ENCODE data around the gene PSAP. TPM values are rescaled to one million over a fixed set of nuclear protein-coding genes. Genes with fewer than 3 reads are reported as not detected.
"Not testable (repeated sequence)": the region's sequence is repeated elsewhere in the genome, so short reads cannot be mapped to it uniquely, and the experiment has no call there.

Gene PSAP
- polyA plus RNA-seq, 2 of the 4 experiments (the other 2 are of a cell fraction), result 690 to 1,519 TPM

- ATAC-seq, result no peak
- TF ChIP-seq NR3C1 (IDR thresholded peaks at IDR 0.05), result no peak
- no peak for TF ChIP-seq HOXB13 (CRISPR knock-in tag; IDR thresholded peaks at IDR 0.05; ENCODE audit: low read depth)
- no peak for TF ChIP-seq SMC3 (IDR thresholded peaks at IDR 0.05)
- no peak for TF ChIP-seq MAZ (IDR thresholded peaks at IDR 0.05; ENCODE audit: borderline replicate concordance, low read depth, low read length)
- TF ChIP-seq PHF8 (IDR thresholded peaks at IDR 0.05; ENCODE audit: borderline replicate concordance, low read depth), result no peak
- TF ChIP-seq ATOH8 (CRISPR knock-in tag; IDR thresholded peaks at IDR 0.05; ENCODE audit: low read depth), result no peak
- no peak for TF ChIP-seq POLR2A (IDR thresholded peaks at IDR 0.05; ENCODE audit: low read length)
- TF ChIP-seq FOXS1 (CRISPR knock-in tag; IDR thresholded peaks at IDR 0.05), result no peak
- TF ChIP-seq EHMT2 (IDR thresholded peaks at IDR 0.05; ENCODE audit: low read depth), result no peak
- TF ChIP-seq E2F6 (IDR thresholded peaks at IDR 0.05; ENCODE audit: borderline replicate concordance, low read depth), result no peak
- no peak for TF ChIP-seq HOXB5 (CRISPR knock-in tag; IDR thresholded peaks at IDR 0.05)
- no peak for TF ChIP-seq GATA3 (IDR thresholded peaks at IDR 0.05; ENCODE audit: borderline replicate concordance)
- no peak for TF ChIP-seq EHF (CRISPR knock-in tag; IDR thresholded peaks at IDR 0.05)
- TF ChIP-seq CEBPB (IDR thresholded peaks at IDR 0.05), result no peak
- no peak for TF ChIP-seq REST (IDR thresholded peaks at IDR 0.05)
- no peak for TF ChIP-seq CBX8 (IDR thresholded peaks at IDR 0.05)
- no peak for TF ChIP-seq ELK1 (IDR thresholded peaks at IDR 0.05; ENCODE audit: low read depth, low read length)
- TF ChIP-seq KDM1A (IDR thresholded peaks at IDR 0.05; ENCODE audit: low read depth), result no peak
- no peak for TF ChIP-seq ZC3H11A (IDR thresholded peaks at IDR 0.05)
- no peak for TF ChIP-seq HOXA7 (CRISPR knock-in tag; IDR thresholded peaks at IDR 0.05)
- ChIA-PET POLR2A (interaction anchor here (1.2 kb wide), 1 partner anchor 69 kb away, joined by 3 read pairs; no protein-coding TSS in a partner anchor), CTCF (interaction anchor here (0.8 to 10.1 kb wide), 11 partner anchors 12 to 517 kb away, joined by 3 to 217 read pairs (median 3); no protein-coding TSS in a partner anchor)
- Histone ChIP-seq H3K4me2 (no peak overlapping the region), H3K27ac (peak overlapping the region in 1 of 2 experiments; percentile 50; a peak in 2 of 6 replicates), H3K4me1 (no peaks in the 10 kb centered on the region), H3K9me3 (no peaks in the 10 kb centered on the region; the same call in 2 of the 3 replicates), H3K4me3 (no peak overlapping the region)
- DNase-seq (ENCODE audit: low read depth in 1 of 2, low spot score in 1 of 2), result no peak
- WGBS (ENCODE audit: missing lambda C conversion rate), result 82% methylated on average over 3 of the region's 3 CpGs
- FAIRE-seq, result no peak
These were observed 48.8 kb upstream of the PSAP start for GRCh38 chr10:71899665-71900412.

GRCh38 chr10:71898346-71898745, 47.3 kb upstream of the PSAP start:
- DNase-seq (ENCODE audit: low read depth in 1 of 2, low spot score in 1 of 2); ATAC-seq; H3K9me3 ChIP-seq; H3K4me3 ChIP-seq; H3K4me2 ChIP-seq; H3K4me1 ChIP-seq; FAIRE-seq; H3K27ac ChIP-seq: not testable (repeated sequence)
- CTCF ChIA-PET, result interaction anchor here (0.7 to 10.1 kb wide), 17 partner anchors 10 to 581 kb away, joined by 3 to 217 read pairs (median 5); no protein-coding TSS in a partner anchor
- POLR2A ChIA-PET, result interaction anchor here (0.9 kb wide), 1 partner anchor 375 kb away, joined by 5 read pairs; the partner anchor contains the start of gene DDIT4
- WGBS (ENCODE audit: missing lambda C conversion rate), result 90% methylated on average over 5 of the region's 5 CpGs
